ENCODE data around the gene PINK1. TPM values are rescaled to one million over a fixed set of nuclear protein-coding genes. Genes with fewer than 3 reads are reported as not detected.

PINK1 gene
- polyA plus RNA-seq, 1 donor from 2014 or later, result 73.4 TPM

DNA sequence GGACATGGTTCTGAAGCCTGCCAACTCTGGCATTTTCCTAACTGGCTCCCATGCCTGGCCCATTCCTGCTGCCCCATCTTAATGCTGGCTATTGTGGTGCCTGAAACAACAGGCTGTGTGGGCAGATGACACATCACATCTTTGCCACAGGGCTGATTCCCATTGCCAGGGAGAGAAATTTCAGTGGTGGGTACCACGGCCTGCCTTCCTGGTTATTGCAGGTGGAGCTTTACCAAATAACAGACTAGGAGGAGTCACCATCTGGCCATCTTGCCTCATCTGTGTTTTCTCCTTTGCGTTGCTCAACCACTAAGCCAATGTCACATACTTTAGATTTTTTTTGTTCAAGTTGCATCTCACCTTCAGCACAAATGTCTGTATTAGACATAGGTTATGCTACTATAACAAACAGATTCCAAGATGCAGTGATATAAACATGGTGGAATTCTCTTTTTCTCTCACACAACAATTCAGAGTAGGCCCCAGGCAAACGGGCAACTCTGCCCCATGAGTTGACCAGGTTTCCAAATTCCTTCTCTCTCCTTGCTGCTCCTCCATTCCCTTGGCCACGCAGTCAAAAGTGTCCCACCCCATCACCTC, 30.3 kb upstream of the PINK1 start:
- no peak overlapping the region for H2AFZ ChIP-seq (ENCODE audit: low read depth, low read length)

More for the DNA sequence above, 30.3 kb upstream of the PINK1 start:
- H4K20me1 ChIP-seq (ENCODE audit: insufficient read depth), result no peaks in the 10 kb centered on the region
- H3K27me3 ChIP-seq (ENCODE audit: insufficient read depth, low read depth, low read length), result no peaks in the 10 kb centered on the region
- H3K9me2 ChIP-seq (ENCODE audit: insufficient read depth, low read length), result no peaks in the 10 kb centered on the region
- no peaks in the 10 kb centered on the region for H3K36me3 ChIP-seq (ENCODE audit: insufficient read depth, low read length)
- H3K9me3 ChIP-seq (ENCODE audit: low read length), result no peaks in the 10 kb centered on the region
- no peaks in the 10 kb centered on the region for H3F3A ChIP-seq (ENCODE audit: insufficient read depth, low read length, poor library complexity, severe bottlenecking)
- no peak overlapping the region for H3K4me2 ChIP-seq (ENCODE audit: low read length)
- H3K9ac ChIP-seq (ENCODE audit: low read length), result no peak overlapping the region
- no peaks in the 10 kb centered on the region for H3K79me2 ChIP-seq (replicated peaks; ENCODE audit: insufficient read depth, low read length)
- H3K4me3 ChIP-seq (ENCODE audit: low read length), result no peak overlapping the region
- H3K27ac ChIP-seq (ENCODE audit: low read length), result no peak overlapping the region
- TF ChIP-seq TAF1 (IDR thresholded peaks at IDR 0.05; ENCODE audit: low read depth) (no peak), EZH2 (IDR thresholded peaks at IDR 0.05; ENCODE audit: borderline replicate concordance, insufficient read depth, low read length, poor library complexity, severe bottlenecking) (no peak), EP300 (conservative IDR thresholded peaks at IDR 0.05; ENCODE audit: poor library complexity, severe bottlenecking) (no peak), REST (IDR thresholded peaks at IDR 0.05; ENCODE audit: borderline replicate concordance) (no peak), POLR2AphosphoS5 (IDR thresholded peaks at IDR 0.05) (no peak), MXI1 (conservative IDR thresholded peaks at IDR 0.05; ENCODE audit: poor library complexity, severe bottlenecking) (no peak), CTCF (IDR thresholded peaks at IDR 0.05; ENCODE audit: poor library complexity, severe bottlenecking) (no peak), SMC3 (conservative IDR thresholded peaks at IDR 0.05; ENCODE audit: poor library complexity) (no peak), RAD21 (conservative IDR thresholded peaks at IDR 0.05) (no peak)

Data from neural cell (in vitro differentiated cells).